HepG2 (cell line): ENCODE measurements around the gene APOC4.

Source experiments
- CCDC6 ChIP-seq: sonication (generic); formaldehyde crosslinking; IDR thresholded peaks from 2 replicates; pipeline ENCODE4 v1.8.1; 2022; ENCODE audit warnings: mild to moderate bottlenecking, missing genetic modification reagents, moderate library complexity
- EP300 ChIP-seq, 3 experiments: sonication (generic) in 1 of 3; formaldehyde crosslinking in 1 of 3; IDR thresholded peaks; 2 replicates each; pipeline versions ENCODE4 v1.5.1 to v1.6.1; 2011 to 2020; ENCODE audit warnings: low read depth in 2 of 3, low read length in 2 of 3, borderline replicate concordance in 1 of 3, improper control_type of control experiment in 1 of 3, mild to moderate bottlenecking in 1 of 3, missing genetic modification reagents in 1 of 3, moderate library complexity in 1 of 3
- EZH2 ChIP-seq: conservative IDR thresholded peaks from 2 replicates; pipeline ENCODE4 v1.6.1; 2012; ENCODE audit warnings: mild to moderate bottlenecking, low read depth, low read length, moderate library complexity
- FOXP1 ChIP-seq, 2 experiments: fragments of 450-650 bp in 1 of 2; IDR thresholded peaks; 2 replicates each; pipeline ENCODE4 v1.6.1; 2017 to 2018; ENCODE audit warnings: antibody characterized with exemption in 1 of 2
- MYNN ChIP-seq: sonication (generic); formaldehyde crosslinking; IDR thresholded peaks from 2 replicates; pipeline ENCODE4 v1.4.0; 2020; ENCODE audit warnings: mild to moderate bottlenecking, low read depth, missing genetic modification reagents
- NAIF1 ChIP-seq: sonication (generic); formaldehyde crosslinking; IDR thresholded peaks from 2 replicates; pipeline ENCODE4 v1.5.0; 2020; ENCODE audit warnings: mild to moderate bottlenecking, missing genetic modification reagents, borderline replicate concordance
- RAD21 ChIP-seq: fragments of 450-650 bp; formaldehyde crosslinking; IDR thresholded peaks from 2 replicates; pipeline ENCODE4 v1.5.0; 2020; ENCODE audit warnings: mild to moderate bottlenecking
- SRF ChIP-seq: IDR thresholded peaks from 2 replicates; pipeline ENCODE4 v1.6.1; 2011; ENCODE audit warnings: mild to moderate bottlenecking, low read depth, low read length, moderate library complexity
- YY1 ChIP-seq: IDR thresholded peaks from 2 replicates; pipeline ENCODE4 v1.6.1; 2011; ENCODE audit warnings: low read length, low read depth, moderate library complexity, mild to moderate bottlenecking; ENCODE audit not compliant: insufficient read depth, insufficient replicate concordance
- ZNF576 ChIP-seq: sonication (generic); formaldehyde crosslinking; IDR thresholded peaks from 2 replicates; pipeline ENCODE4 v1.4.0; 2020; ENCODE audit warnings: mild to moderate bottlenecking, missing genetic modification reagents
- ZNF710 ChIP-seq: sonication (generic); formaldehyde crosslinking; IDR thresholded peaks from 2 replicates; pipeline ENCODE4 v1.5.0; 2020; ENCODE audit warnings: mild to moderate bottlenecking, missing genetic modification reagents, borderline replicate concordance
- TF ChIP-seq, protein P1 (sequence below): sonication (generic); formaldehyde crosslinking; IDR thresholded peaks from 2 replicates; pipeline ENCODE4 v1.5.0; 2020; ENCODE audit warnings: mild to moderate bottlenecking, missing genetic modification reagents, moderate library complexity

GRCh38 chr19:44961821-44962220 is 19.8 kb downstream of the APOC4 start:
- TF ChIP-seq MYNN (CRISPR knock-in tag) = no peak
- no peak for TF ChIP-seq ZNF576
- TF ChIP-seq FOXP1 (IDR thresholded peaks at IDR 0.05) = no peak
- TF ChIP-seq FOXP1 (CRISPR knock-in tag; IDR thresholded peaks at IDR 0.05) = no peak
- no peak for TF ChIP-seq EP300 (IDR thresholded peaks at IDR 0.05; ENCODE audit: low read depth in 2 of 2, low read length in 2 of 2)
- no peak for TF ChIP-seq EP300 (CRISPR knock-in tag; IDR thresholded peaks at IDR 0.05; ENCODE audit: borderline replicate concordance)
- TF ChIP-seq, protein P1, sequence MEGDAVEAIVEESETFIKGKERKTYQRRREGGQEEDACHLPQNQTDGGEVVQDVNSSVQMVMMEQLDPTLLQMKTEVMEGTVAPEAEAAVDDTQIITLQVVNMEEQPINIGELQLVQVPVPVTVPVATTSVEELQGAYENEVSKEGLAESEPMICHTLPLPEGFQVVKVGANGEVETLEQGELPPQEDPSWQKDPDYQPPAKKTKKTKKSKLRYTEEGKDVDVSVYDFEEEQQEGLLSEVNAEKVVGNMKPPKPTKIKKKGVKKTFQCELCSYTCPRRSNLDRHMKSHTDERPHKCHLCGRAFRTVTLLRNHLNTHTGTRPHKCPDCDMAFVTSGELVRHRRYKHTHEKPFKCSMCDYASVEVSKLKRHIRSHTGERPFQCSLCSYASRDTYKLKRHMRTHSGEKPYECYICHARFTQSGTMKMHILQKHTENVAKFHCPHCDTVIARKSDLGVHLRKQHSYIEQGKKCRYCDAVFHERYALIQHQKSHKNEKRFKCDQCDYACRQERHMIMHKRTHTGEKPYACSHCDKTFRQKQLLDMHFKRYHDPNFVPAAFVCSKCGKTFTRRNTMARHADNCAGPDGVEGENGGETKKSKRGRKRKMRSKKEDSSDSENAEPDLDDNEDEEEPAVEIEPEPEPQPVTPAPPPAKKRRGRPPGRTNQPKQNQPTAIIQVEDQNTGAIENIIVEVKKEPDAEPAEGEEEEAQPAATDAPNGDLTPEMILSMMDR = no peak
- TF ChIP-seq SRF = no peak
- TF ChIP-seq EZH2 = no peak
- TF ChIP-seq ZNF710 (CRISPR knock-in tag) = no peak
- TF ChIP-seq YY1 = no peak
- no peak for TF ChIP-seq CCDC6 (CRISPR knock-in tag)
- TF ChIP-seq NAIF1 = no peak
- no peak for TF ChIP-seq RAD21 (CRISPR knock-in tag)
